HEK293 (cell line): Measurements from ENCODE around the gene STIM2.

ENCODE experiments used
- ATF2 ChIP-seq: fragments of 450-650 bp; formaldehyde crosslinking; IDR thresholded peaks from 2 replicates; pipeline ENCODE4 v1.5.1; 2016; ENCODE audit warnings: missing biosample characterization, missing genetic modification characterization, low read depth
- CTCF ChIP-seq: fragments of 450-650 bp; formaldehyde crosslinking; IDR thresholded peaks from 2 replicates; pipeline ENCODE4 v1.5.1; 2016; ENCODE audit warnings: missing biosample characterization, missing genetic modification characterization
- ELK4 ChIP-seq: IDR thresholded peaks from 2 replicates; pipeline ENCODE4 v1.6.1; 2011; ENCODE audit warnings: mild to moderate bottlenecking, low read depth, low read length, borderline replicate concordance
- GLIS2 ChIP-seq: fragments of 450-650 bp; formaldehyde crosslinking; IDR thresholded peaks from 2 replicates; pipeline ENCODE4 v1.5.1; 2016; ENCODE audit warnings: missing biosample characterization, missing genetic modification characterization
- IKZF3 ChIP-seq: fragments of 450-650 bp; IDR thresholded peaks from 2 replicates; pipeline ENCODE4 v1.5.0; 2018; ENCODE audit warnings: missing biosample characterization, mild to moderate bottlenecking, missing genetic modification characterization, moderate library complexity
- KLF17 ChIP-seq: fragments of 450-650 bp; formaldehyde crosslinking; IDR thresholded peaks from 2 replicates; pipeline ENCODE4 v1.5.1; 2016; ENCODE audit warnings: missing biosample characterization, missing genetic modification characterization
- PRDM6 ChIP-seq: fragments of 450-650 bp; formaldehyde crosslinking; IDR thresholded peaks from 2 replicates; pipeline ENCODE4 v1.5.1; 2017; ENCODE audit warnings: missing biosample characterization, missing genetic modification characterization
- REST ChIP-seq: fragments of 450-650 bp; formaldehyde crosslinking; IDR thresholded peaks from 2 replicates; pipeline ENCODE4 v1.5.1; 2016; ENCODE audit warnings: missing biosample characterization, missing genetic modification characterization
- SP2 ChIP-seq: fragments of 450-650 bp; formaldehyde crosslinking; IDR thresholded peaks from 2 replicates; pipeline ENCODE4 v1.5.1; 2016; ENCODE audit warnings: missing biosample characterization, missing genetic modification characterization
- ZNF121 ChIP-seq: fragments of 450-650 bp; formaldehyde crosslinking; IDR thresholded peaks from 2 replicates; pipeline ENCODE4 v1.5.1; 2016; ENCODE audit warnings: missing biosample characterization, missing genetic modification characterization
- ZNF239 ChIP-seq: fragments of 450-650 bp; formaldehyde crosslinking; IDR thresholded peaks from 2 replicates; pipeline ENCODE4 v1.5.1; 2016; ENCODE audit warnings: missing biosample characterization, missing genetic modification characterization
- ZNF350 ChIP-seq: fragments of 450-650 bp; formaldehyde crosslinking; IDR thresholded peaks from 2 replicates; pipeline ENCODE4 v1.5.0; 2017; ENCODE audit warnings: missing biosample characterization, mild to moderate bottlenecking, missing genetic modification characterization
- ZNF362 ChIP-seq: fragments of 450-650 bp; formaldehyde crosslinking; IDR thresholded peaks from 2 replicates; pipeline ENCODE4 v1.5.1; 2016; ENCODE audit warnings: missing biosample characterization, missing genetic modification characterization
- ZNF391 ChIP-seq: fragments of 450-650 bp; formaldehyde crosslinking; IDR thresholded peaks from 2 replicates; pipeline ENCODE4 v1.5.1; 2016; ENCODE audit warnings: low read depth, missing biosample characterization, missing genetic modification characterization, borderline replicate concordance
- ZNF398 ChIP-seq: fragments of 450-650 bp; formaldehyde crosslinking; IDR thresholded peaks from 2 replicates; pipeline ENCODE4 v1.5.1; 2017; ENCODE audit warnings: missing biosample characterization, missing genetic modification characterization
- ZNF48 ChIP-seq: fragments of 450-650 bp; formaldehyde crosslinking; IDR thresholded peaks from 2 replicates; pipeline ENCODE4 v1.5.1; 2016; ENCODE audit warnings: missing biosample characterization, missing genetic modification characterization
- ZNF561 ChIP-seq: fragments of 450-650 bp; IDR thresholded peaks from 2 replicates; pipeline ENCODE4 v1.5.1; 2018; ENCODE audit warnings: missing biosample characterization, missing genetic modification characterization, borderline replicate concordance
- ZNF571 ChIP-seq: fragments of 450-650 bp; formaldehyde crosslinking; IDR thresholded peaks from 2 replicates; pipeline ENCODE4 v1.5.0; 2017; ENCODE audit warnings: missing biosample characterization, missing genetic modification characterization
- ZNF626 ChIP-seq: fragments of 450-650 bp; sonication (Bioruptor Pico); formaldehyde crosslinking; IDR thresholded peaks from 2 replicates; pipeline ENCODE4 v1.5.1; 2018; ENCODE audit warnings: missing biosample characterization, missing genetic modification characterization, inconsistent platforms
- ZNF645 ChIP-seq: fragments of 450-650 bp; formaldehyde crosslinking; IDR thresholded peaks from 2 replicates; pipeline ENCODE4; 2016; ENCODE audit warnings: missing biosample characterization, missing genetic modification characterization
- ZNF707 ChIP-seq: fragments of 450-650 bp; formaldehyde crosslinking; IDR thresholded peaks from 2 replicates; pipeline ENCODE4 v1.5.1; 2016; ENCODE audit warnings: missing biosample characterization, missing genetic modification characterization
- ZSCAN4 ChIP-seq: fragments of 450-650 bp; formaldehyde crosslinking; IDR thresholded peaks from 2 replicates; pipeline ENCODE4 v1.5.1; 2017; ENCODE audit warnings: missing biosample characterization, missing genetic modification characterization

STIM2 gene

GRCh38 chr4:26861434-26862186, 969 bp downstream of the STIM2 start (continued):
- TF ChIP-seq ELK4 = no peak
- TF ChIP-seq ZNF561 (tag by site-specific recombination) = no peak
- peak; percentile 36; the same call in 1 of the 2 replicates for TF ChIP-seq KLF17
- no peak for TF ChIP-seq ZNF121 (tag by site-specific recombination)
- no peak for TF ChIP-seq ZNF571 (tag by site-specific recombination)
- no peak for TF ChIP-seq ZNF239
- peak; percentile 94 for TF ChIP-seq ZNF362 (tag by site-specific recombination)
- 0 out of 2 replicates have a peak, but pooled peaks have one; percentile 34 for TF ChIP-seq SP2 (tag by site-specific recombination)
- no peak for TF ChIP-seq REST (tag by site-specific recombination)
- TF ChIP-seq ZNF626 (tag by site-specific recombination) = no peak
- TF ChIP-seq ZNF48 (tag by site-specific recombination) = no peak
- TF ChIP-seq ZSCAN4 (tag by site-specific recombination) = no peak
- no peak for TF ChIP-seq ZNF350 (tag by site-specific recombination)
- TF ChIP-seq ZNF391 = no peak
- no peak for TF ChIP-seq ATF2 (tag by site-specific recombination)
- no peak for TF ChIP-seq CTCF (tag by site-specific recombination)
- TF ChIP-seq ZNF645 = no peak
- TF ChIP-seq GLIS2 (tag by site-specific recombination) = no peak
- no peak for TF ChIP-seq ZNF707
- TF ChIP-seq IKZF3 (tag by site-specific recombination) = no peak
- TF ChIP-seq PRDM6 (tag by site-specific recombination) = no peak
- TF ChIP-seq ZNF398 = no peak
